ENCODE results near the gene RUFY1.
"Not testable (repeated sequence)": the region's sequence is repeated elsewhere in the genome, so short reads cannot be mapped to it uniquely, and the experiment has no call there.

The RUFY1 gene, protein sequence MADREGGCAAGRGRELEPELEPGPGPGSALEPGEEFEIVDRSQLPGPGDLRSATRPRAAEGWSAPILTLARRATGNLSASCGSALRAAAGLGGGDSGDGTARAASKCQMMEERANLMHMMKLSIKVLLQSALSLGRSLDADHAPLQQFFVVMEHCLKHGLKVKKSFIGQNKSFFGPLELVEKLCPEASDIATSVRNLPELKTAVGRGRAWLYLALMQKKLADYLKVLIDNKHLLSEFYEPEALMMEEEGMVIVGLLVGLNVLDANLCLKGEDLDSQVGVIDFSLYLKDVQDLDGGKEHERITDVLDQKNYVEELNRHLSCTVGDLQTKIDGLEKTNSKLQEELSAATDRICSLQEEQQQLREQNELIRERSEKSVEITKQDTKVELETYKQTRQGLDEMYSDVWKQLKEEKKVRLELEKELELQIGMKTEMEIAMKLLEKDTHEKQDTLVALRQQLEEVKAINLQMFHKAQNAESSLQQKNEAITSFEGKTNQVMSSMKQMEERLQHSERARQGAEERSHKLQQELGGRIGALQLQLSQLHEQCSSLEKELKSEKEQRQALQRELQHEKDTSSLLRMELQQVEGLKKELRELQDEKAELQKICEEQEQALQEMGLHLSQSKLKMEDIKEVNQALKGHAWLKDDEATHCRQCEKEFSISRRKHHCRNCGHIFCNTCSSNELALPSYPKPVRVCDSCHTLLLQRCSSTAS

DNA sequence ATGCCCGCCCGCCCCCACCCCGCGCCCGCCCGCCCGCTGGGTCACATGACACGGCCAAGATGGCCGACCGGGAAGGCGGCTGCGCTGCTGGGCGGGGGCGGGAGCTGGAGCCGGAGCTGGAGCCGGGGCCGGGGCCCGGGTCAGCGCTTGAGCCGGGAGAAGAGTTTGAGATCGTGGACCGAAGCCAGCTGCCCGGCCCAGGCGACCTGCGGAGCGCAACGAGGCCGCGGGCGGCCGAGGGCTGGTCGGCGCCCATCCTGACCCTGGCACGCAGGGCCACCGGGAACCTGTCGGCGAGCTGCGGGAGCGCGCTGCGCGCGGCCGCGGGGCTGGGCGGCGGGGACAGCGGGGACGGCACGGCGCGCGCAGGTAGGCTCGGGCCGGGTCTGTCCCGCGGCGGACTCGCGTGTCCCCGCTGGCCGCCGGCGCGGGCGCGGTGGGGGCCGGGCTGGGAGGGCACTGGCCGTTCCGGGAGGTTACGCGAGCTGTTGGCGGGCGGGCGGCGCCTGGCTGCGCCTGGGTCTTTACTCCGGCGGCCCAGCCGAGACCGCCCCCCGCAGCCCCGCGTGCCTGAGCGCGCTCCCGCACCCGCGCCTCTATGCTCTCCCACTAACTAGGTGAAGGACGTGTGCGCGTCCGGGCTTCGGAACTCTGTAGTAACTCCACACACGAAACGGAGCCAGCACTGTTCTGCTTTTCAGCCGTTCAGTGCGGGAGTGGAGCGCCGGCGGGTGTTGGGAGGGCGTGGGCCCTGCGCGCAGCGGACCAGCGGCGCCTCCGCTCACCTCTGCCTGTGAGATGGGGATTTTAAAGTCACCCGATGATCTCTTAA, at the start of gene RUFY1:
RUFY1 (plus strand) TSS at position 44 of the 832 bp plus-strand sequence; CDS start at position 60, 16 bp downstream.
- DNase-seq (ENCODE audit: low read depth in 2 of 2), result peak; percentile 22 to 39

DNA sequence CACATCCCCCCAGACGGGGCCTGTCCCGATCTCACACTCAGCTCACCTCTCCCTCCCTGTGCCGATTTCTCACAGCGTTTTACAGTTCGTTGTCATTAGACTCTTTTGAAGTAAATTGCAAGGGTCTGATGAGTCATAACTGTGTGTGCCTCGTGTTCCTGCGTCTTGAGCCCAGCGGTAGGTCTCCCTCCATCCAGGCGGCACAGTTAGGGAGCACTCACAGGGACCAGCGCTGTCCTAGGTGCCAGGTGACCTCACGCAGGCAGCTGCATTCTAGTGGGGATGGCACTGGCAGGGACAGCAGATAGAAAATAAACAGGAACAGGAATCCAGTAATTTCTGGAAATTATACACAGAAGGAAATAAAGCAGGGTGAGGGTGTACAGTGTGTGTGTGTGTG, 48.4 kb upstream of the RUFY1 start:
- not testable (repeated sequence) for DNase-seq (ENCODE audit: low read depth in 2 of 2)

- DNase-seq (ENCODE audit: low read depth in 2 of 2), result not testable (repeated sequence)
These were observed 47.9 kb upstream of the RUFY1 start for GRCh38 chr5:179502420-179502819.

DNA sequence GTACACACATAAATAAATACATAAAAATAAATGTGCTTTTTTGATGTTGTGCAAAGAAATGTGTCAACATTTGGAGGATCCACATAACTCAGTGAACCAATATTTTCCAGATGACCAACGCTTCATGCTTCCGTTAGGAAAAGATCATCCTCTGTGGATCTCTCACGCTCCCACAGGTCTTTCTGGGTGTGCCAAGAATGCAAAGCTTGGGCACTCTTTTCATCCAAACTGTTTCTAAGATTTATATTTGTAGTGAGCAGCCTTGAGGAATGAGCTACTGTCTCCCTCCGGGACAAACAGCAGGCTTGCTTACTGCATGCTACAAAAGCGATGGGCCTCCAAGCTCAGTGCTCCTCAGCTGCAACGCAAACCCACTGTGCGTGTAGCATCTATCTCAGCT, 46.2 kb upstream of the RUFY1 start:
- no peak for DNase-seq (ENCODE audit: low read depth in 2 of 2)

DNA sequence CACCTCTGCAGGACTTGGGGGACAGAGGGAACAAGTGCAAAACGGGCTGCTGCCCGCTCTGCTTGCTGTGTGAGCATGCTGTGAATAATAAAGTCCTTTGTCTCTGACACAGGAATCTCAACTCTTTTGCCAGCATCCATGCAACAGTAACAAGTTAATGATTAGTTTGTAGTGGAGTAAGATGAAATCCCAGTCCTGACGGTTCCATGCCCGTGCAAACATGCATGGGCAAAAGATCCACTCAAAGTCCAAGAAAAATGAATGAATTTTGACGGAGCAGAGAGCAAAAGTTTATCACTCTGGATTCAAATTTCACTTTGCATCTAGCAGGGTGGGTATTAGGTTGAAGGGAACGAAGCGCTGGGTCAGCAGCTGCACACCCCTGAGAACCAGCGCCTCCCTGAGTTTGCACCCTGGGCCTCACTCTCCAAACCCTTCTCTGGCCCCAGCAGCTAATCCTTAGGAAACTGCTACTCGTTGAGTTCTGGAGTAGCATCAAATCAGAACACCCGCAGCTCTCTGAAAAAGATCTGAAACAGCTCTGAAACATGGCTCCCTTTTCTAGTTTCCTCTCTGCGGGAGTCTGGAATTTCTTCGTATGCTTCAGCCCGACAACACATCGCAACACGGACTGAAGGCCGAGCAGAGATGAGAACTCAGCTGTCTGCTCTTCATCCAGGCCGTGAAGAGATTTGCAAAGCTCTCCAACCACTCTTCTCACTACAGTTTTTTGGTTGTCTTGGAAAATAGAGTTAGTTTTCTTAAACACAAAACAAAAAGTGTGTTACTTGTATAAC, 45.6 kb upstream of the RUFY1 start:
- DNase-seq (ENCODE audit: low read depth in 2 of 2), result no peak

DNA sequence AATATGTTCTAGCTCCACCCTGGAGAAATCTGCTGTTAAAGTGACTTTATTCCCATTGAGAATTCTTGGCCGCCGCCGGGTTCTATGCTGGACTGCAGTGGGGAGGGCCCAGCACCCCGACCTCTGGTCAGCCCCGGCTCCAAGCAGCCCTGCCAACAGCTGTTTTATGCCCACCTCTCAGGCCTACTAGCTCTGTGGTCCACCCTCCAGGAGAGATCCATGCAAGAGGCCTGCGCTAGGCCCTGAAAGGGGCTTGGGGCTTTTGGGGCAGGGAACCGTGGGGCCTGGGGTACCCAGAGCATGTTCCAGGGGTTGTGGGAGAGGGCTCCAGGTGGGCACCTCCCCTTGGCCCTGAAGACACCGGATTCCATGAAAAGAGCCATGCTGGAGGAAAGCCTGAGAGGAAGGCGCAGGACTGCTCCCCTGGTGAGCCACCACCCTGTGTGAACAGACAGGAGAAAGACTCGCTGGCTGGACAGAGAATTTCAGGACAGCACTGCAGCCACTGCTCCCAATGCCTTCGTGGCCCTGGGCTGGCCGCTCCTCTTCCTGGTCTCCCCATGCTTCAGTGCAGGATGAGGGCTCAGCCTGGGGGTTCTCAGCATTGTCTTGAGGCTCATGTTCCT, 44.6 kb upstream of the RUFY1 start:
- no peak for DNase-seq (ENCODE audit: low read depth in 2 of 2)

DNA sequence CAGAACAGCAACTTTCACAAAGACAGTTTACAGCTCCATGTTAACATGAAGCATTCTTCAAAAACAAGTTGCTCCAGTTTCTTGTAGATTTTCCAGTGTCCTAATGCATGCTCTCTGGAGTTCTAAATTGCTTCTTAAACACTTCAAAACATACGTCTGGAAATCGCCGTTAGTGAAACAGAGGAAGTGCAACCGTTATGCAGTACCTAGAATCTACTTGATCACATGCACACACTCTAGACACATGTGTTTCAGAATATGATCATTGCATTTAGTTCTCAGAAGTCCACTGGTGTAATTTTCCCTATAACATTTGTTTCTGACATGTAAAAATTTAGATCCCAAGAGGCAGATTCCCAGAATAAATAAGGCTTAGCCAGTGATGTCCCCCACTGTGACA, 41.1 kb upstream of the RUFY1 start:
- DNase-seq (ENCODE audit: low read depth in 2 of 2), result no peak

- no peak for DNase-seq (ENCODE audit: low read depth in 2 of 2)
These were observed 40.5 kb upstream of the RUFY1 start for GRCh38 chr5:179509845-179510244.

GRCh38 chr5:179512452-179513000, 37.8 kb upstream of the RUFY1 start:
- no peak for DNase-seq (ENCODE audit: low read depth in 2 of 2)

DNA sequence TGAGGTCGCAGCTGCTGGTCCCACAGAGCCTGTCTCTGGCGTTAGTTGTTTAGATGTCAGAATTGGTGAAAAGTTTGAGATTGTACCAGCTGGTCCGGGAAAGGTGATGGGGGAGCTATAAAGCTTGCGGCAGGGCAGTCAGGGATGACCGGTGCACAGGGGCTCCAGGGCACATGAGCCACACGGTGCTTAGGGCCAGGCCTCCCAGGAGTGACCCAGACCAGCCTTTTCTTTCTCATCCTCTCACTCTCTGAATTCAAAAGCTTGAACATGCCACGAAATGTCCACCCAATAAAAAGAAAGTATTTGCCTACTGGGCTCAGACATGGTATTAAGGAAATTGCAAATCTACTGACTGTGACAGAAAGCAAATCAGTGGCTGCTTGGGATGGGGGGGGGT, 34.9 kb upstream of the RUFY1 start:
- not testable (repeated sequence) for DNase-seq (ENCODE audit: low read depth in 2 of 2)

- no peak for DNase-seq (ENCODE audit: low read depth in 2 of 2)
These were observed 34.1 kb upstream of the RUFY1 start for GRCh38 chr5:179516221-179516620.

DNA sequence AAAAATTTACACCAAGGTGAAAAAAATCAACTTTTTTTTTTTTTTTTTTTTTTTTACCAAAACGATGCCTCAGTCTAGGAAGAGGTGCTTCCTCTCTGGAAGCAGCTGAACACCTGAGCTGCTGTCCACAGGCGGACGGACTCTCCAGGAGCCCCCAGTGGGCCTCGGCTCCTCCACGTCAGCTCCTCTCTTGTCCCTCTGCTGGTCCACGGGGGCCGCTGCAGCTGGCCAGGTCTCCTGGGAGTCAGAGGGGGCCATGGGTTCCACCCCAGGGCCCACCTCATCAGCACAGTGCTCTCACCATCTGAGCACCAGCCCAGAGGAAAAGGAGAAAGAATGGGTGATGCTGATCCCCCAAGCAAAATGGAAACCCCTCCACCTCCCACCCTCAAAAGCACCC, 32.6 kb upstream of the RUFY1 start:
- not testable (repeated sequence) for DNase-seq (ENCODE audit: low read depth in 2 of 2)

- not testable (repeated sequence) for DNase-seq (ENCODE audit: low read depth in 2 of 2)
These were observed 32.0 kb upstream of the RUFY1 start for GRCh38 chr5:179518369-179518768.

- not testable (repeated sequence) for DNase-seq (ENCODE audit: low read depth in 2 of 2)
These were observed 30.8 kb upstream of the RUFY1 start for GRCh38 chr5:179519416-179520070.

GRCh38 chr5:179522107-179522506, 28.2 kb upstream of the RUFY1 start:
- DNase-seq (ENCODE audit: low read depth in 2 of 2), result not testable (repeated sequence)

DNA sequence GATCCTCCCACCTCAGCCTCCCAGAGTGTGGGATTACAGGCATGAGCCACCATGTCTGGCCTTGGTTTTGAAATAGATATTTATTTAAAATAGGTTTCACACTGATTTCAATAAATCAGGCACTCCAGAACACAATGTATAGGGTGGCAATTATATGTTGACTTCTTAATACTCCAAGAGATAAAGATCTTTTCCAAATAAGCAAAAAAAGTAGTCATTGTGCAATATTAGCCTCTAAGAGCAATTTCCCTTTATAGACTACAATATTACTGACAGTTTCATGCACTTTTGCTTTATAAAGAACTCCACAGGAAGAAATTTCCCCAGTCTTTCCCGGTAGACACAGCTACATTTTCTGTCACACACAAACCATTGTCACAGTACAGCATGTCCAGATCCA, 23.4 kb upstream of the RUFY1 start:
- DNase-seq (ENCODE audit: low read depth in 2 of 2), result no peak

DNA sequence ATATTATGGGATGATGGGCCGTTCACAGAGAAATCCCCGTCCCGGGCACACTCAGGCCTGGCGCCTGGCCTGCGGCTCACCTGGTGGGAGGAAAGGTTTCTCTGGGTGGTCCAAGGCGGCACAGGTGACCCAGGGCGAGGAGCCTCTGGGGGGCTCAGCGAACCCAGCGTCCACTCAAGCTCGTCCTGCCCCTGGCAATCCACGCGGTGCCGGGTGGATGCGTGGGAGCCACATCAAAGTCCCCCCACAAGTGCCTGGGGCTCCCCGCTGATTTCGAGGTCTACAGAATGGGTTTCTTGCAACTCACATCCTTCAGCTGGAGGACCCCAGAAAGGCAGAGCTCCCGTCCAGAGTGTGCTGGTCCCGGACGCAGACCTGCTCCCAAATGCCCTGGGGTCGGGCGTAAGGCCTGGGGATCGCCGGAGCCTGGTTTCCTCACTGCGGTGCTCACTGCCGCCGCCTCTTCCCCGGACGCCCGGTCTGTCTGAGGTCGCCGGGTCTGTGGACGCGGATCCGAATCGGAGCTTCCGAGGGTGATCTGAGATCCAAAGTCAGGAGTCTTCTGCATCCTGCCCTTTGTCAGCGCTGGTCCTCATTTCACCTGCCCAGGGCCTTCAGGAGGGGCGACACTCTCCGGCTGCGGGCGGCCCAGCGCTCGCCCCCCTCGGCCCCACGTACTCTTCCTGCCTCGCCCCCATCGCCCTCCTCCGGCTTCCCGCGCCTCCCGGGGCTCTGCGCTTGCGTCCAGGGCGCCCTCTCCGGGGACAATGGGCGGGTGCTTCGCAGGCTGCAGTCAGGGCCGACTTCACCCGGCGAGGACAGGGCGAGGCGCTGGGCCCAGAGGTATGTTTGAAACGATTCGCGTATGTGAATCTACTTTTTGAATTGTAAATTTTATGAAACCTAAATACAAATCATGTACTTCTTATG, 20.0 kb upstream of the RUFY1 start:
- DNase-seq (ENCODE audit: low read depth in 2 of 2), result no peak

- DNase-seq (ENCODE audit: low read depth in 2 of 2), result no peak
These were observed 17.3 kb upstream of the RUFY1 start for GRCh38 chr5:179533024-179533423.

- no peak for DNase-seq (ENCODE audit: low read depth in 2 of 2)
These were observed 16.4 kb upstream of the RUFY1 start for GRCh38 chr5:179533907-179534306.

Data from fibroblast of skin of left biceps (primary cell).